B cell (primary cell): ENCODE measurements around the gene AOC1.

Source experiments
- EZH2 ChIP-seq: IDR thresholded peaks from 2 replicates; pipeline ENCODE4 v1.6.1; 2012; ENCODE audit warnings: borderline replicate concordance, low read depth, mild to moderate bottlenecking, moderate library complexity, low read length; ENCODE audit not compliant: insufficient read depth, poor library complexity, severe bottlenecking
- TF ChIP-seq, protein P1 (sequence below): fragments of 200-600 bp; IDR thresholded peaks from one replicate; pipeline ENCODE4 v1.8.0; 2022; ENCODE audit warnings: antibody characterized with exemption, mild to moderate bottlenecking

DNA sequence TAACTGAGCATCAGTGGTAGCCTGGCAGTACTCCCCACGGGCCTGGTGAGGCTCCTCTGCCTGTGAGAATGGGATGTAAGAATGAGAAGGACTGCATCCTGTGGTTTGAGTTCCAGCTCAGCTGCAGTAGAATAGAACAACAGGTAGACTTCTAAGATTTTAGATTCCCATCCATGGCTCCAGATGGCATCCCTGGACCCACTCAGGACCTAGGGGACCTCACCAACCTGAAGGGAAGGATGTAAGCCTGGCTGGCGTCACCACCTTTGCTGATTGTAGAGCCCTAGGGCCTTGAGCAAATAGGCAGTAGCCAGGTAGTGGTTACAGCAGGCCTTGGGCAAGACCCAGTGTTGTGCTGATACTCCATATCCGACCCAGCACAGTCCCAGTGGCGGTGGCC lies 9.6 kb upstream of the AOC1 start:
- TF ChIP-seq, protein P1, sequence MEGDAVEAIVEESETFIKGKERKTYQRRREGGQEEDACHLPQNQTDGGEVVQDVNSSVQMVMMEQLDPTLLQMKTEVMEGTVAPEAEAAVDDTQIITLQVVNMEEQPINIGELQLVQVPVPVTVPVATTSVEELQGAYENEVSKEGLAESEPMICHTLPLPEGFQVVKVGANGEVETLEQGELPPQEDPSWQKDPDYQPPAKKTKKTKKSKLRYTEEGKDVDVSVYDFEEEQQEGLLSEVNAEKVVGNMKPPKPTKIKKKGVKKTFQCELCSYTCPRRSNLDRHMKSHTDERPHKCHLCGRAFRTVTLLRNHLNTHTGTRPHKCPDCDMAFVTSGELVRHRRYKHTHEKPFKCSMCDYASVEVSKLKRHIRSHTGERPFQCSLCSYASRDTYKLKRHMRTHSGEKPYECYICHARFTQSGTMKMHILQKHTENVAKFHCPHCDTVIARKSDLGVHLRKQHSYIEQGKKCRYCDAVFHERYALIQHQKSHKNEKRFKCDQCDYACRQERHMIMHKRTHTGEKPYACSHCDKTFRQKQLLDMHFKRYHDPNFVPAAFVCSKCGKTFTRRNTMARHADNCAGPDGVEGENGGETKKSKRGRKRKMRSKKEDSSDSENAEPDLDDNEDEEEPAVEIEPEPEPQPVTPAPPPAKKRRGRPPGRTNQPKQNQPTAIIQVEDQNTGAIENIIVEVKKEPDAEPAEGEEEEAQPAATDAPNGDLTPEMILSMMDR, result no peak
- TF ChIP-seq EZH2, result no peak
